ENCODE results near the gene RUFY4. TPM values are rescaled to one million over a fixed set of nuclear protein-coding genes. Genes with fewer than 3 reads are reported as not detected.

The RUFY4 gene
- total and polyA plus RNA-seq, 10 donors = 0.32 to 4.5 (median 2.6) TPM

DNA sequence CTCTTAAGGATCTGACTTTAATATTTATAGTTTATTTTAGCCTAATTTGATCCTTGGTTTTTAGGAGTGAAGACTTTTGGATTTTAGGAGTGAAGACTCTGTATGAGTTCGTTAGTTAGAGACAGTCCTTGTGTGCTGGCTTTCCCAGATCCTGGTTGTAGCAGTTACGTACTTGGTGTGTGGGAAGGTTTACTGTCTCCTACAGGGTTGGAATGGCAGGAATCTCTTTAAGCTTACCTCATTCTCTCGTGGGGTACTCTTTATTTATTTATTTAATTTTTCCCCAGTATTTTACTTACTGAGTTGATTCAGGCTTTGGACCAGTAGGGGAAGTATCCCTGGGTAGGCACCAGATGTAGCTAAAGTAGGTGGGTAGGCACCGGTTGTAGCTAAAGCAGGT lies 54.9 kb downstream of the RUFY4 start:
- H3K4me1 ChIP-seq = peaks cover 0 to 20% (median 10%) of the 10 kb centered on the region in 6 donors
- no peaks in the 10 kb centered on the region for H3K36me3 ChIP-seq
- 80 to 93% (median 85%) methylated on average over 4 of the region's 4 CpGs for WGBS, 5 donors
- H3K27ac ChIP-seq = peak overlapping the region in 1 of 8 donors; percentile 90
- intact Hi-C loops (cut with DNase I; ENCODE audit: low total_unique reads) = no loop called here
- TF ChIP-seq, protein P1, sequence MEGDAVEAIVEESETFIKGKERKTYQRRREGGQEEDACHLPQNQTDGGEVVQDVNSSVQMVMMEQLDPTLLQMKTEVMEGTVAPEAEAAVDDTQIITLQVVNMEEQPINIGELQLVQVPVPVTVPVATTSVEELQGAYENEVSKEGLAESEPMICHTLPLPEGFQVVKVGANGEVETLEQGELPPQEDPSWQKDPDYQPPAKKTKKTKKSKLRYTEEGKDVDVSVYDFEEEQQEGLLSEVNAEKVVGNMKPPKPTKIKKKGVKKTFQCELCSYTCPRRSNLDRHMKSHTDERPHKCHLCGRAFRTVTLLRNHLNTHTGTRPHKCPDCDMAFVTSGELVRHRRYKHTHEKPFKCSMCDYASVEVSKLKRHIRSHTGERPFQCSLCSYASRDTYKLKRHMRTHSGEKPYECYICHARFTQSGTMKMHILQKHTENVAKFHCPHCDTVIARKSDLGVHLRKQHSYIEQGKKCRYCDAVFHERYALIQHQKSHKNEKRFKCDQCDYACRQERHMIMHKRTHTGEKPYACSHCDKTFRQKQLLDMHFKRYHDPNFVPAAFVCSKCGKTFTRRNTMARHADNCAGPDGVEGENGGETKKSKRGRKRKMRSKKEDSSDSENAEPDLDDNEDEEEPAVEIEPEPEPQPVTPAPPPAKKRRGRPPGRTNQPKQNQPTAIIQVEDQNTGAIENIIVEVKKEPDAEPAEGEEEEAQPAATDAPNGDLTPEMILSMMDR (IDR thresholded peaks at IDR 0.05 in 8 of 11, conservative IDR thresholded peaks at IDR 0.05 in 3 of 11) = no peak
- TF ChIP-seq POLR2A (IDR thresholded peaks at IDR 0.05) = no peak
- TF ChIP-seq POLR2AphosphoS5 (IDR thresholded peaks at IDR 0.05) = no peak
- peaks cover 0 to 21% (median 0%) of the 10 kb centered on the region in 7 donors for H3K27me3 ChIP-seq (replicated peaks in 1 of 7)
- peaks cover 0 to 33% (median 26%) of the 10 kb centered on the region in 8 donors for H3K9me3 ChIP-seq
- no peak overlapping the region for H3K4me3 ChIP-seq
- no peak for DNase-seq

DNA sequence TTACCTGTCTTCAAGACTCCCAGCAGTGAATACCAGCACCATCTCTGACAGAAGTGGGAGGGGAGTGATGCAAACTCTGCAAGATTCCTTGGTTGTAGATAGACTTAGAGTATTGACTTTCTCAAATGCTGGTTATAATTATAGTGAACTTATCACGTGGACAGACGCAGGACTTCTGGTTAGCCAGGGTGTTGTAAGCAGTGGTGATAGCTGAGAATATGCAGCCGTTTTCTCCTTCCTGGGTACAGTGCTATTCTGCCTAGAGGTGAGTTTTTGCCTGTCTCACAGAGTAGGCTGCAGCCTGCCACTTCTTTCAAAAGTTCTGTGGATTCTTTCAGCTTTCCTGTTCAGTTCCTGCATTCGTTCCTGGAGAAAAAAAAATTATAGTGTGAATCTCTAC lies 56.0 kb downstream of the RUFY4 start:
- WGBS, 5 donors = 31 to 52% (median 34%) methylated on average over 4 of the region's 4 CpGs
- Histone ChIP-seq H3K9me3 (peaks cover 0 to 32% (median 26%) of the 10 kb centered on the region in 8 donors), H3K27ac (peak overlapping the region in 7 of 8 donors; percentile 62 to 90 (median 81)), H3K36me3 (no peaks in the 10 kb centered on the region), H3K27me3 (replicated peaks in 1 of 7) (peaks cover 0 to 21% (median 0%) of the 10 kb centered on the region in 7 donors), H3K4me3 (peak overlapping the region in 3 of 8 donors; percentile 37 to 57 (median 37)), H3K4me1 (peaks cover 0 to 20% (median 10%) of the 10 kb centered on the region in 6 donors)
- DNase-seq = no peak
- TF ChIP-seq, protein P1 (IDR thresholded peaks at IDR 0.05 in 8 of 11, conservative IDR thresholded peaks at IDR 0.05 in 3 of 11) = no peak
- no peak for TF ChIP-seq POLR2AphosphoS5 (IDR thresholded peaks at IDR 0.05)
- no peak for TF ChIP-seq POLR2A (IDR thresholded peaks at IDR 0.05)
- intact Hi-C loops (cut with DNase I; ENCODE audit: low total_unique reads) = no loop called here

DNA sequence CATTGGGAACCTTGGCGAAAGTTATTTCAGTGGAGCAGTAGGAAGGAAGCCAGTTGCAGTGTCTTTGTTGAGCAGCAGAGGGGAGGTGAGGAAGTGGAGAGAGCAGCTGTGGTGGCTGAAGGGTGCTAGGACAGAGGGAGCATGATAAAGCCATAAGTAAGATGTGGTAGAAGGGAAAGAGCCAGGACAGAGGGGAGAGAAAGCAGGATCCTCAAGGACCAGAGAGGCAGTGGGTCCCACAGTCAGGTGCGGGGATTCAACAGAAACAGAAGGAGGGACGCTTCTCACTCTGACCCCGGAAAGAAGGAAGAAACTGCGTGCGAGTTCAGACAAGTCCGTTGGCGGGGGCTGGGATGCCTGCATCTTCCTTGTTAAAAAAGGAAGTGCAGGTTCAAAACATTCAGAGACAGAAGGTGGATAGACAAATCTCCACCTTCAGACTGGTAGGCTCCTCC lies 56.6 kb downstream of the RUFY4 start, which contains the start of gene CXCR2:
Gene CXCR2 (plus strand): TSS at position 403 of the 455 bp plus-strand sequence. CDS start 8,774 bp downstream, outside the sequence.
- intact Hi-C loops (cut with DNase I; ENCODE audit: low total_unique reads) = no loop called here
- Histone ChIP-seq H3K9me3 (peaks cover 0 to 28% (median 25%) of the 10 kb centered on the region in 8 donors), H3K27ac (peak within 1 kb of the TSS in 7 of 8 donors; percentile 62 to 90 (median 81)), H3K4me1 (peaks cover 0 to 20% (median 10%) of the 10 kb centered on the region in 6 donors), H3K27me3 (replicated peaks in 1 of 7) (peaks cover 0 to 21% (median 0%) of the 10 kb centered on the region in 7 donors), H3K36me3 (no peaks in the 10 kb centered on the region), H3K4me3 (peak within 1 kb of the TSS in 7 of 8 donors; percentile 14 to 57 (median 29))
- TF ChIP-seq, protein P1 (IDR thresholded peaks at IDR 0.05 in 8 of 11, conservative IDR thresholded peaks at IDR 0.05 in 3 of 11) = peak in 4 of 11 experiments; percentile 14 to 42 (median 23)
- TF ChIP-seq POLR2A (IDR thresholded peaks at IDR 0.05) = no peak
- 19 to 43% (median 25%) methylated on average over 8 of the region's 8 CpGs for WGBS, 5 donors
- DNase-seq = peak; percentile 87

DNA sequence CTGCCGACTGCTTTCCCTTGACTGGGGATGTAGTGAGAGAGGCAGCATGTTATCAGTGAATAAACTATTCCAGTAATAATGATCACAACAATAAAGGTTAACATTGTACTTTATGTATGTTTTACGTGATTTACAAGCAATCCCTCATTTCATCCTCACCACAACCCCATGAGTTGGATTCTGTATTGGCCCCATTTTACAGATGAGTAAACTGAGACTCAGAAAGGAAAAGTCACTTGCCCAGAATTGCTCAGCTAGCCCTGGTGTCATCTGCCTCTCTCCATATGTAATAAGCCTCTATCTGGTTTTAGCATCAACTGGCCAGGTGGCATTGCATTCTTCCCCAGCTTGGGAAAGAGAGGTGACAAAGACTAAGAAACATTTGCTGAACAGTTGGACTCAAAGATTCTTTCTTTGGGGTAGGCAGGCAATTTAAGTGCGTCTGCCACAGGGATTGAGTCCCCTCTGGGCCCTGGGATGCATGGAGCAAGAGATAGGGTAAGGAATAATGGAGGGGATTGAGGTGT lies 58.9 kb downstream of the RUFY4 start:
- intact Hi-C loops (cut with DNase I; ENCODE audit: low total_unique reads) = no loop called here
- peak overlapping the region in 6 of 8 donors; percentile 5 to 57 (median 33) for H3K4me3 ChIP-seq
- peaks cover 0 to 21% (median 0%) of the 10 kb centered on the region in 7 donors for H3K27me3 ChIP-seq (replicated peaks in 1 of 7)
- TF ChIP-seq POLR2A (IDR thresholded peaks at IDR 0.05) (no peak), POLR2AphosphoS5 (IDR thresholded peaks at IDR 0.05) (no peak)
- TF ChIP-seq, protein P1 (IDR thresholded peaks at IDR 0.05 in 8 of 11, conservative IDR thresholded peaks at IDR 0.05 in 3 of 11) = no peak
- no peak for DNase-seq
- peaks cover 0 to 19% (median 0%) of the 10 kb centered on the region in 6 donors for H3K36me3 ChIP-seq
- H3K27ac ChIP-seq = peak overlapping the region in 6 of 8 donors; percentile 70 to 90 (median 82)
- H3K4me1 ChIP-seq = peaks cover 0 to 29% (median 10%) of the 10 kb centered on the region in 6 donors
- peaks cover 0 to 4% (median 2%) of the 10 kb centered on the region in 8 donors for H3K9me3 ChIP-seq
- 74 to 87% (median 78%) methylated on average over 3 of the region's 3 CpGs for WGBS, 5 donors

Measured in spleen (tissue), 11 donors.